ENCODE data around the gene CRP.

DNA sequence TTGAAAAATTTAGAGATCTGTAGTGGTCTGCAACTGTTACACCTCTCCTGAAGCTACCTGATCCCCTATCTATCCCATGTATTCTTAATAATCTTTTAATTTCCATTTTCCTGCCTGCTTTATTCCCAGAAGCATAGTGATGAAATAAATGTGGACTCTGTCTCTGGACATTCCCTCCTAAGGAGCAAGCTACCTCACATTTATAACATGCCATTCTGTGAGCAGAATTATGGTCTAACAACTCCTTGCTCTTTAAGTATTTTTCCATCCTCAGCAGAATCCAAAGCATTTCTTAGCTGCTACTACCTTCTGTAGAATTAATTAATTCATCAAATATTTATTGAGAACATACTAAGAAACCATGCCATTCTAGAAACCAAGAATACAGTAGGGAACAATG, 15.1 kb downstream of the CRP start:
- TF ChIP-seq, protein P1, sequence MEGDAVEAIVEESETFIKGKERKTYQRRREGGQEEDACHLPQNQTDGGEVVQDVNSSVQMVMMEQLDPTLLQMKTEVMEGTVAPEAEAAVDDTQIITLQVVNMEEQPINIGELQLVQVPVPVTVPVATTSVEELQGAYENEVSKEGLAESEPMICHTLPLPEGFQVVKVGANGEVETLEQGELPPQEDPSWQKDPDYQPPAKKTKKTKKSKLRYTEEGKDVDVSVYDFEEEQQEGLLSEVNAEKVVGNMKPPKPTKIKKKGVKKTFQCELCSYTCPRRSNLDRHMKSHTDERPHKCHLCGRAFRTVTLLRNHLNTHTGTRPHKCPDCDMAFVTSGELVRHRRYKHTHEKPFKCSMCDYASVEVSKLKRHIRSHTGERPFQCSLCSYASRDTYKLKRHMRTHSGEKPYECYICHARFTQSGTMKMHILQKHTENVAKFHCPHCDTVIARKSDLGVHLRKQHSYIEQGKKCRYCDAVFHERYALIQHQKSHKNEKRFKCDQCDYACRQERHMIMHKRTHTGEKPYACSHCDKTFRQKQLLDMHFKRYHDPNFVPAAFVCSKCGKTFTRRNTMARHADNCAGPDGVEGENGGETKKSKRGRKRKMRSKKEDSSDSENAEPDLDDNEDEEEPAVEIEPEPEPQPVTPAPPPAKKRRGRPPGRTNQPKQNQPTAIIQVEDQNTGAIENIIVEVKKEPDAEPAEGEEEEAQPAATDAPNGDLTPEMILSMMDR (conservative IDR thresholded peaks at IDR 0.05 in 1 of 2, IDR thresholded peaks at IDR 0.05 in 1 of 2; ENCODE audit: extremely low read depth in 1 of 2, insufficient read depth in 1 of 2, low read depth in 1 of 2, low read length in 2 of 2) = no peak
- no peak for TF ChIP-seq EZH2 (IDR thresholded peaks at IDR 0.05; ENCODE audit: borderline replicate concordance, low read length)
